ENCODE data around the gene EXTL2. TPM values are rescaled to one million over a fixed set of nuclear protein-coding genes. Genes with fewer than 3 reads are reported as not detected.

The EXTL2 gene
- total RNA-seq, 1 experiment from 2014 or later: 20.2 TPM

DNA sequence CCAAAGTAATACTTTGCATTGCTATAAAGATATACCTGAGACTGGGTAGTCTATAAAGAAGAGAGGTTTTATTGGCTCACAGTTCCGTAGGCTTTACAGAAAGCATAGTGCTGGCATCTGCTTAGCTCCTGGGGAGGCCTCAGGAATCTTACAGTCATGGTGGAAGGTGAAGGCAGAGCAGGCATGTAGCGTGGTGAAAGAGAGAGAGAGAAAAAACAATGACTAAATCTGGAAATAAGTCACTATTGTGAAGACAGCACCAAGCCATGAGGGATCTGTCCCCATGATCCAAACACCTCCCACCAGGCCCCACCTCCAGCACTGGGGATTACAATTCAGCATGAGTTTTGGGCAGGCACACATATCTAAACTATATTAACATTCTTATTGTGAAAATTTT is 31.6 kb upstream of the EXTL2 start:
- Histone ChIP-seq H4K20me1 (ENCODE audit: insufficient read depth) (peaks cover 12% of the 10 kb centered on the region), H3K9me2 (ENCODE audit: insufficient read depth) (no peaks in the 10 kb centered on the region), H3K27me3 (ENCODE audit: insufficient read depth, low read depth) (no peaks in the 10 kb centered on the region), H3F3A (ENCODE audit: insufficient read depth, low read depth) (peaks cover 17% of the 10 kb centered on the region), H3K4me2 (no peak overlapping the region), H3K4me1 (replicated peaks; ENCODE audit: insufficient read depth) (no peaks in the 10 kb centered on the region), H3K4me3 (no peak overlapping the region), H3K36me3 (ENCODE audit: low read depth) (peaks cover 56% of the 10 kb centered on the region), H3K79me2 (ENCODE audit: low read depth) (no peaks in the 10 kb centered on the region), H3K27ac (no peak overlapping the region), H3K9me3 (ENCODE audit: insufficient read depth, low read depth) (no peaks in the 10 kb centered on the region), H2AFZ (no peak overlapping the region)
- CTCF ChIA-PET: interaction anchor here (1.2 kb wide), 1 partner anchor 362 kb away, joined by 3 read pairs; no protein-coding TSS in a partner anchor
- POLR2A ChIA-PET (ENCODE audit: unreplicated experiment): no interaction called here
- BruUV-seq (replicated peaks): no TSS peak
- DNase-seq: no peak
- intact Hi-C loops (cut with micrococcal nuclease; ENCODE audit: unreplicated experiment): no loop called here
- TF ChIP-seq, protein P1, sequence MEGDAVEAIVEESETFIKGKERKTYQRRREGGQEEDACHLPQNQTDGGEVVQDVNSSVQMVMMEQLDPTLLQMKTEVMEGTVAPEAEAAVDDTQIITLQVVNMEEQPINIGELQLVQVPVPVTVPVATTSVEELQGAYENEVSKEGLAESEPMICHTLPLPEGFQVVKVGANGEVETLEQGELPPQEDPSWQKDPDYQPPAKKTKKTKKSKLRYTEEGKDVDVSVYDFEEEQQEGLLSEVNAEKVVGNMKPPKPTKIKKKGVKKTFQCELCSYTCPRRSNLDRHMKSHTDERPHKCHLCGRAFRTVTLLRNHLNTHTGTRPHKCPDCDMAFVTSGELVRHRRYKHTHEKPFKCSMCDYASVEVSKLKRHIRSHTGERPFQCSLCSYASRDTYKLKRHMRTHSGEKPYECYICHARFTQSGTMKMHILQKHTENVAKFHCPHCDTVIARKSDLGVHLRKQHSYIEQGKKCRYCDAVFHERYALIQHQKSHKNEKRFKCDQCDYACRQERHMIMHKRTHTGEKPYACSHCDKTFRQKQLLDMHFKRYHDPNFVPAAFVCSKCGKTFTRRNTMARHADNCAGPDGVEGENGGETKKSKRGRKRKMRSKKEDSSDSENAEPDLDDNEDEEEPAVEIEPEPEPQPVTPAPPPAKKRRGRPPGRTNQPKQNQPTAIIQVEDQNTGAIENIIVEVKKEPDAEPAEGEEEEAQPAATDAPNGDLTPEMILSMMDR (conservative IDR thresholded peaks at IDR 0.05): no peak
- no peak for TF ChIP-seq EZH2 (IDR thresholded peaks at IDR 0.05; ENCODE audit: low read depth)

GRCh38 chr1:100924991-100925390 is 30.3 kb upstream of the EXTL2 start:
- intact Hi-C loops (cut with micrococcal nuclease; ENCODE audit: unreplicated experiment): no loop called here
- ChIA-PET POLR2A (ENCODE audit: unreplicated experiment) (interaction anchor here (0.7 kb wide), 1 partner anchor 25 kb away, joined by 4 read pairs; no protein-coding TSS in a partner anchor), CTCF (no interaction called here)
- no peak for TF ChIP-seq EZH2 (IDR thresholded peaks at IDR 0.05; ENCODE audit: low read depth)
- TF ChIP-seq, protein P1 (conservative IDR thresholded peaks at IDR 0.05): no peak
- no peak for DNase-seq
- H3K9me3 ChIP-seq (ENCODE audit: insufficient read depth, low read depth): no peaks in the 10 kb centered on the region
- no peaks in the 10 kb centered on the region for H3K79me2 ChIP-seq (ENCODE audit: low read depth)
- peaks cover 20% of the 10 kb centered on the region for H4K20me1 ChIP-seq (ENCODE audit: insufficient read depth)
- BruUV-seq (replicated peaks): no TSS peak
- H3K4me2 ChIP-seq: no peak overlapping the region
- no peaks in the 10 kb centered on the region for H3K4me1 ChIP-seq (replicated peaks; ENCODE audit: insufficient read depth)
- no peaks in the 10 kb centered on the region for H3K9me2 ChIP-seq (ENCODE audit: insufficient read depth)
- peaks cover 29% of the 10 kb centered on the region for H3F3A ChIP-seq (ENCODE audit: insufficient read depth, low read depth)
- H3K27me3 ChIP-seq (ENCODE audit: insufficient read depth, low read depth): no peaks in the 10 kb centered on the region
- H2AFZ ChIP-seq: no peak overlapping the region
- peaks cover 56% of the 10 kb centered on the region for H3K36me3 ChIP-seq (ENCODE audit: low read depth)
- H3K27ac ChIP-seq: no peak overlapping the region
- H3K4me3 ChIP-seq: no peak overlapping the region

DNA sequence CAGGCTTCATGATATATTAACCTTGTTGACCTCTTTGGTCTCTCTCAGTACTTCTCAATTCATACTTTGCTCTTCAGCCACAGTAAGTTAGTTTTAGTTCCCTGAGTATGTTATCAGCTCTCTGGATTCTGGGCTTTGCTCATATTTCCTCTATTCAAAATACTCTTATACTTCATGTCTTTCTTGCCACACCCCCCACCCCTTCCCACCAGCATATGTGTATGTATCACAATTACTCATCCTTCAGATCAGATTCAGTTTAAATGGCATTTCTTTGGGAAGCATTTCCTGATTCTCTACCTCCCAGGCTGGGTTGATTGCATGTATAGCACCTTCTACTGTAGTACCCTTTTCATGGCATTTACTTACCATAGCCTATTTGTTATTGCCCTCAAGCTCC is 29.6 kb upstream of the EXTL2 start:
- TF ChIP-seq EZH2 (IDR thresholded peaks at IDR 0.05; ENCODE audit: low read depth): no peak
- TF ChIP-seq, protein P1 (conservative IDR thresholded peaks at IDR 0.05): no peak
- H2AFZ ChIP-seq: no peak overlapping the region
- H4K20me1 ChIP-seq (ENCODE audit: insufficient read depth): peaks cover 22% of the 10 kb centered on the region
- H3K36me3 ChIP-seq (ENCODE audit: low read depth): peaks cover 50% of the 10 kb centered on the region
- CTCF ChIA-PET: no interaction called here
- POLR2A ChIA-PET (ENCODE audit: unreplicated experiment): no interaction called here
- no peaks in the 10 kb centered on the region for H3K27me3 ChIP-seq (ENCODE audit: insufficient read depth, low read depth)
- no peak overlapping the region for H3K27ac ChIP-seq
- no peak overlapping the region for H3K4me3 ChIP-seq
- H3K4me1 ChIP-seq (replicated peaks; ENCODE audit: insufficient read depth): no peaks in the 10 kb centered on the region
- peaks cover 36% of the 10 kb centered on the region for H3F3A ChIP-seq (ENCODE audit: insufficient read depth, low read depth)
- no TSS peak for BruUV-seq (replicated peaks)
- no peak overlapping the region for H3K4me2 ChIP-seq
- no peak for DNase-seq
- H3K9me2 ChIP-seq (ENCODE audit: insufficient read depth): no peaks in the 10 kb centered on the region
- intact Hi-C loops (cut with micrococcal nuclease; ENCODE audit: unreplicated experiment): no loop called here
- H3K79me2 ChIP-seq (ENCODE audit: low read depth): no peaks in the 10 kb centered on the region
- no peaks in the 10 kb centered on the region for H3K9me3 ChIP-seq (ENCODE audit: insufficient read depth, low read depth)
